Measurements from ENCODE around the gene TPSD1.
"Not testable (repeated sequence)": the region's sequence is repeated elsewhere in the genome, so short reads cannot be mapped to it uniquely, and the experiment has no call there.

The TPSD1 gene

DNA sequence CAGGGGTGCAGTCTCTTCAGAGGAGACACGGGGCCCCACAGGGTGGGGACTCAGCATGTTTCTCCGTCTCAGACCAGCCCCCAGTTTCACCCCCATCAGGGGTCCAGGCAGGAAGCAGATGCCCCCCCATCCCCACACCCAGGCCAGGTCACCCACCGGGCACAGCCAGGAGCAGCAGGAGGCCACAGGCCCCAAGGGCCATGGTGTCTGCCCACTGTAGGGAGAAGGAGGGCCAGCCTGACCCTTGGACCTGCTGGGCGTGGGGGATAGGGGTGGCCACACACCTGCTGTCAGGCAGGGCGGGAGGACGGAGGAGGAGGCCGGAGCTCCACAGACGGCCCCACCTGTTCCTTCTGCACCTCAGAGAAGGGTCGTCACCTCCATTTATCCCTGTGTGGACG is 30.8 kb upstream of the TPSD1 start, which contains the start of gene TPSG1:
TPSG1 (minus strand) TSS at position 218 of the 401 bp plus-strand sequence; CDS start at position 202, 16 bp downstream.
- Histone ChIP-seq H3K27me3 (ENCODE audit: insufficient read depth, poor library complexity, severe bottlenecking) (peaks cover 5% of the 10 kb centered on the region), H3K27ac (replicated peaks) (no peak within 1 kb of the TSS), H3K4me3 (replicated peaks; ENCODE audit: insufficient read depth, low read length) (no peak within 1 kb of the TSS)
- TF ChIP-seq POLR2AphosphoS5 (IDR thresholded peaks at IDR 0.05; ENCODE audit: low read depth) (no peak), SPI1 (IDR thresholded peaks at IDR 0.05; ENCODE audit: borderline replicate concordance, low read depth) (no peak), GABPA (IDR thresholded peaks at IDR 0.05; ENCODE audit: low read depth) (no peak)
- TF ChIP-seq, protein P1, sequence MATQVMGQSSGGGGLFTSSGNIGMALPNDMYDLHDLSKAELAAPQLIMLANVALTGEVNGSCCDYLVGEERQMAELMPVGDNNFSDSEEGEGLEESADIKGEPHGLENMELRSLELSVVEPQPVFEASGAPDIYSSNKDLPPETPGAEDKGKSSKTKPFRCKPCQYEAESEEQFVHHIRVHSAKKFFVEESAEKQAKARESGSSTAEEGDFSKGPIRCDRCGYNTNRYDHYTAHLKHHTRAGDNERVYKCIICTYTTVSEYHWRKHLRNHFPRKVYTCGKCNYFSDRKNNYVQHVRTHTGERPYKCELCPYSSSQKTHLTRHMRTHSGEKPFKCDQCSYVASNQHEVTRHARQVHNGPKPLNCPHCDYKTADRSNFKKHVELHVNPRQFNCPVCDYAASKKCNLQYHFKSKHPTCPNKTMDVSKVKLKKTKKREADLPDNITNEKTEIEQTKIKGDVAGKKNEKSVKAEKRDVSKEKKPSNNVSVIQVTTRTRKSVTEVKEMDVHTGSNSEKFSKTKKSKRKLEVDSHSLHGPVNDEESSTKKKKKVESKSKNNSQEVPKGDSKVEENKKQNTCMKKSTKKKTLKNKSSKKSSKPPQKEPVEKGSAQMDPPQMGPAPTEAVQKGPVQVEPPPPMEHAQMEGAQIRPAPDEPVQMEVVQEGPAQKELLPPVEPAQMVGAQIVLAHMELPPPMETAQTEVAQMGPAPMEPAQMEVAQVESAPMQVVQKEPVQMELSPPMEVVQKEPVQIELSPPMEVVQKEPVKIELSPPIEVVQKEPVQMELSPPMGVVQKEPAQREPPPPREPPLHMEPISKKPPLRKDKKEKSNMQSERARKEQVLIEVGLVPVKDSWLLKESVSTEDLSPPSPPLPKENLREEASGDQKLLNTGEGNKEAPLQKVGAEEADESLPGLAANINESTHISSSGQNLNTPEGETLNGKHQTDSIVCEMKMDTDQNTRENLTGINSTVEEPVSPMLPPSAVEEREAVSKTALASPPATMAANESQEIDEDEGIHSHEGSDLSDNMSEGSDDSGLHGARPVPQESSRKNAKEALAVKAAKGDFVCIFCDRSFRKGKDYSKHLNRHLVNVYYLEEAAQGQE (IDR thresholded peaks at IDR 0.05; ENCODE audit: insufficient replicate concordance, low read depth): no peak
- TF ChIP-seq, protein P2, sequence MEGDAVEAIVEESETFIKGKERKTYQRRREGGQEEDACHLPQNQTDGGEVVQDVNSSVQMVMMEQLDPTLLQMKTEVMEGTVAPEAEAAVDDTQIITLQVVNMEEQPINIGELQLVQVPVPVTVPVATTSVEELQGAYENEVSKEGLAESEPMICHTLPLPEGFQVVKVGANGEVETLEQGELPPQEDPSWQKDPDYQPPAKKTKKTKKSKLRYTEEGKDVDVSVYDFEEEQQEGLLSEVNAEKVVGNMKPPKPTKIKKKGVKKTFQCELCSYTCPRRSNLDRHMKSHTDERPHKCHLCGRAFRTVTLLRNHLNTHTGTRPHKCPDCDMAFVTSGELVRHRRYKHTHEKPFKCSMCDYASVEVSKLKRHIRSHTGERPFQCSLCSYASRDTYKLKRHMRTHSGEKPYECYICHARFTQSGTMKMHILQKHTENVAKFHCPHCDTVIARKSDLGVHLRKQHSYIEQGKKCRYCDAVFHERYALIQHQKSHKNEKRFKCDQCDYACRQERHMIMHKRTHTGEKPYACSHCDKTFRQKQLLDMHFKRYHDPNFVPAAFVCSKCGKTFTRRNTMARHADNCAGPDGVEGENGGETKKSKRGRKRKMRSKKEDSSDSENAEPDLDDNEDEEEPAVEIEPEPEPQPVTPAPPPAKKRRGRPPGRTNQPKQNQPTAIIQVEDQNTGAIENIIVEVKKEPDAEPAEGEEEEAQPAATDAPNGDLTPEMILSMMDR (IDR thresholded peaks at IDR 0.05; ENCODE audit: insufficient read depth, low read length): no peak
- no peak for DNase-seq (ENCODE audit: low read depth in 1 of 2, low spot score in 1 of 2)

DNA sequence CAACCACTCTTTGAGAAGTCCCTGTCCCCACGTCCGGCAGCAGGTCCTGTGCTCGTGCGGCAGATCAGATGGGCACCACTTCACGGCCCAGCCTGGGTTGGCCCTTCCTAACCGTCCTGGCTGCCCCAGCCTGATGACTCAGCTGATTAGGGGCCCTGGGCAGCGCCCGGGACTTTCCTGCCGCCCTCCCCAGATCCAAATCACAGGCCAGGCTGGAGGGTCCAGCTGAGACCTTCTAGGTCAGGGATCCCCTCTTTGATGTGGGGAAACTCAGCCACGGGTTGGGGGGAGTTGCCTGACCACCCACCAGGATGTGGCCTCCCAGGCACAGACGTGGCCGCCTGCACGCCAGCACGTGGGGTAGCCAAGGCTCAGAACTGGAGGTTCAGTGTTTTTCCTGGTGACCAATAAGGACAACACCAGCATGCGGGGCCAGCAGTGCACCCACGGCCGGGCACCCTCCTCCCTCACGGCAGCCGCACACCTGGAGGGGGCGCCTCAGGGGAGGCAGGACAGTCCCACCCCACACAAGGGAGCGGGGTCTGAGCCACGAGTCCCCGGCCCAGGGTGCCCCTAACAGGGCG is 30.0 kb upstream of the TPSD1 start:
- not testable (repeated sequence) for DNase-seq (ENCODE audit: low read depth in 1 of 2, low spot score in 1 of 2); H3K27me3 ChIP-seq (ENCODE audit: insufficient read depth, poor library complexity, severe bottlenecking); H3K4me3 ChIP-seq (replicated peaks; ENCODE audit: insufficient read depth, low read length); H3K27ac ChIP-seq (replicated peaks)

DNA sequence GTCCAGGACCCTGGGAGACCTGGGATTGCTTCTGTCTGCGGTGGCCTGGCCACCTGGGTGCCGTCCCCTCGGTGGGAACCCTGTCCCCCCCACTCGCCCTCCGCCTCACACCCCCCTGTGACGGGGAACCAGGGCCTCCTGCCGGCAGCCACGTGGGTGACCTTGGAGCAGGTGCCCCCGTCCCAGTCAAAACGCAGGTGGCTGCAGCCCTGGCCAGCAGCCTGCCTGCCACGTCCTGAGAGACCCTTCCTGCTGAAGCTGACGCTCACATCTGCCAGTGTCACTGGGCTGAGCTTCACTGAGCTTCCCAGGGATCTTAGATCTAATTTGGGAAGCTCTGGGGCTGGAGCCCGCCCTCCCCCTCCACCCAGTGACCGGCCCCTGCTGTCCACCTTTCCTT is 29.2 kb upstream of the TPSD1 start:
- H3K27me3 ChIP-seq (ENCODE audit: insufficient read depth, poor library complexity, severe bottlenecking); H3K4me3 ChIP-seq (replicated peaks; ENCODE audit: insufficient read depth, low read length); DNase-seq (ENCODE audit: low read depth in 1 of 2, low spot score in 1 of 2); H3K27ac ChIP-seq (replicated peaks): not testable (repeated sequence)

DNA sequence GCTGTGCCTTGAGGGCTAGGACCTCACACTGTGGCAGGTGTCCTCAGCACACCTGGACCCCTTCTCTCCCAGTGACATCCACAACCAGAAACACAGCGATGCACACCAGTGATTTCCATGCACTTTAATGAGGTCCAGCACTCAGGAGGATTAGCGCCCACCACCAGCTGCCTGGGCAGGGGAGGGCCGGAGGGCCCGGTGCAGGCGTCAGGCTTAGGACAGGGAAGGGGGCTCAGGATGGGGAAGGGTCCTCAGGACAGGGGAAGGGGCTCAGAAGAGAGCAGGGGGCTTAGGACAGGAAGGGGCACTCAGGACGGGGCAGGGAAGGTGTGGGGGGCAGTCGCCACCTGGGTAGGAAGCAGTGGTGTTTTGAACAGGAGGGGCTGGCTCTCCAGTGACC is 27.6 kb upstream of the TPSD1 start:
- not testable (repeated sequence) for H3K27me3 ChIP-seq (ENCODE audit: insufficient read depth, poor library complexity, severe bottlenecking); DNase-seq (ENCODE audit: low read depth in 1 of 2, low spot score in 1 of 2); H3K27ac ChIP-seq (replicated peaks); H3K4me3 ChIP-seq (replicated peaks; ENCODE audit: insufficient read depth, low read length)

DNA sequence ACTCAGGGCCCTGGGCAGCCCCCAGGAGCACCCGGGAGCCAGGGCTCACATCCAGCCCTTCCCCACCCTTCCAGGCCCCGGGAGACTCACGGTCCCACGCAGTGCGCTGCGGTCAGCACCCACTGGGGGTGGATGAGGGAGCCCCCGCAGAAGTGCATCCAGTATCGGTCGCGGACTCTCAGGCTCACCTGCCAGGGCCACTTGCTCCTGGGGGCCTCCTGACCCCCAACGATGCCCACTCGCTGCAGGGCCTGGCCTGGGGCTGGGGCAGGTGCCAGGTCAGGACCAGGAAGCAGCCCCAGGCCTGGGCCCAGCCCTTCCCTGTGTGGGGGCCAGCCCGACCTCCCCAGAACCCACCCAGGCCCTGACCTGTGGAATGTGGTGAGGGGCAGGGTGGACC is 26.4 kb upstream of the TPSD1 start:
- DNase-seq (ENCODE audit: low read depth in 1 of 2, low spot score in 1 of 2); H3K27me3 ChIP-seq (ENCODE audit: insufficient read depth, poor library complexity, severe bottlenecking); H3K4me3 ChIP-seq (replicated peaks; ENCODE audit: insufficient read depth, low read length); H3K27ac ChIP-seq (replicated peaks): not testable (repeated sequence)

DNA sequence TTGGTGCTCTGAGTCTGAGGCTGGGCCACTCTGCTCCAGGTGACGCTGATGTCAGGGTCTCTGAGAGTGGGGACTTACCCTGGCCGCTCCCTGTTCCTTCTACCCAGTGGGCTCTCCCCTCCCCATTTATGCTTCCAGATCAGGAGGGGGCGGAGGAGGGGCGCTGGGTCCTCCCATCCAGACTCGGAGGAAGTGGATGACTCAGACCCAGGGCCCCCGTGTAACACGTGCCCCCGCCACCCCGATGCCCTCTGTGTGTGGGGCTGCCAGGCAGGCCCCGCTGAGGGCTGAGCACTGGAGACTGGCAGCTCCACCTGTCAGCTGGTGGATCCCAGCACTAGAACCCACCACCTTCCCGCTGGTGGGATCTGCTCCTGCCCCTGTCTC is 25.8 kb upstream of the TPSD1 start, which contains the start of gene TPSB2:
TPSB2 (minus strand) TSS at position 101 of the 387 bp plus-strand sequence. CDS start 233 bp downstream, outside the sequence.
- H3K27ac ChIP-seq (replicated peaks); H3K27me3 ChIP-seq (ENCODE audit: insufficient read depth, poor library complexity, severe bottlenecking); DNase-seq (ENCODE audit: low read depth in 1 of 2, low spot score in 1 of 2); H3K4me3 ChIP-seq (replicated peaks; ENCODE audit: insufficient read depth, low read length): not testable (repeated sequence)

DNA sequence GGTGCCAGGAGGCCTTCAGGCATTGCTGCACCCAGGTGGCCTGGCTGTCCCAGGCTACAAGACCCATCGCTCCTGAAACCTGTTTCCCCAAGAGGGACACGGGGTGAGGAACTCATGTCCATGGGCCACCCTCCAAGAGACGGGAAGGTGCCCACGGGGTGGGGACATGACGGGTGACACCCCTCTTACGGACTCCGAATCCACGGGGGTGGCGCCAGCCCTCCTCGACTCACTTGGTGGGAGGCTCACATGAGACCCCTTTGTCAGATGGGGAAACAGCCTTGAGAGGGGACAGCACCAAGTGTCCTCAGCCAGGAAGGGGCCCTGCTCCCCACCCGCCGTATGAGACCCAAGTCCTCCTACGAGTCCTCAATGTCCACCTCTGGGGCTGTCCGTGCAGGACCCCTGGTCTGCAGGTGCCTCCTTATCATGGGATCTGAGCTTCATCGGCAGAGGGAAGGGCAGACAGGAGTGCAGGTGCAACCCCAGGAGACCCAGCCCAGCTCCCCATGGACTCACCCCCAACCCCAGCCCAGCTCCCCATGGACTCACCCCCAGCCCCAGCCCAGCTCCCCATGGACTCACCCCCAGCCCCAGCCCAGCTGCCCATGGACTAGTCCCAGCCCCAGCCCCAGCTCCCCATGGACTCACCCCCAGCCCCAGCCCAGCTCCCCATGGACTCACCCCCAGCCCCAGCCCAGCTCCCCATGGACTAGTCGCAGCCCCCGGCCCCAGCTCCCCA is 25.2 kb upstream of the TPSD1 start:
- not testable (repeated sequence) for H3K27me3 ChIP-seq (ENCODE audit: insufficient read depth, poor library complexity, severe bottlenecking); H3K4me3 ChIP-seq (replicated peaks; ENCODE audit: insufficient read depth, low read length); H3K27ac ChIP-seq (replicated peaks); DNase-seq (ENCODE audit: low read depth in 1 of 2, low spot score in 1 of 2)

DNA sequence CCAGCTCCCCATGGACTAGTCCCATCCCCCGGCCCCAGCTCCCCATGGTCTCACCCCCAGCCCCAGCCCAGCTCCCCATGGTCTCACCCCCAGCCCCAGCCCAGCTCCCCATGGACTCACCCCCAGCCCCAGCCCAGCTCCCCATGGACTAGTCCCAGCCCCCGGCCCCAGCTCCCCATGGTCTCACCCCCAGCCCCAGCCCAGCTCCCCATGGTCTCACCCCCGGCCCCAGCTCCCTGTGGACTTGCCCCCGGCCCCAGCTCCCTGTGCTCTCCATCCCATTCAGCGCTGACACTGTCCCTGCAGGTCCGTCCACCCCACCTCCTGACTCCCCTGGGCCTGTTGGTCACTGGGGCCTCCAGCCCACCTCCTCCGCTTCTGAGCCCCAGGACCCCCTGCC is 24.6 kb upstream of the TPSD1 start:
- DNase-seq (ENCODE audit: low read depth in 1 of 2, low spot score in 1 of 2): not testable (repeated sequence)

DNA sequence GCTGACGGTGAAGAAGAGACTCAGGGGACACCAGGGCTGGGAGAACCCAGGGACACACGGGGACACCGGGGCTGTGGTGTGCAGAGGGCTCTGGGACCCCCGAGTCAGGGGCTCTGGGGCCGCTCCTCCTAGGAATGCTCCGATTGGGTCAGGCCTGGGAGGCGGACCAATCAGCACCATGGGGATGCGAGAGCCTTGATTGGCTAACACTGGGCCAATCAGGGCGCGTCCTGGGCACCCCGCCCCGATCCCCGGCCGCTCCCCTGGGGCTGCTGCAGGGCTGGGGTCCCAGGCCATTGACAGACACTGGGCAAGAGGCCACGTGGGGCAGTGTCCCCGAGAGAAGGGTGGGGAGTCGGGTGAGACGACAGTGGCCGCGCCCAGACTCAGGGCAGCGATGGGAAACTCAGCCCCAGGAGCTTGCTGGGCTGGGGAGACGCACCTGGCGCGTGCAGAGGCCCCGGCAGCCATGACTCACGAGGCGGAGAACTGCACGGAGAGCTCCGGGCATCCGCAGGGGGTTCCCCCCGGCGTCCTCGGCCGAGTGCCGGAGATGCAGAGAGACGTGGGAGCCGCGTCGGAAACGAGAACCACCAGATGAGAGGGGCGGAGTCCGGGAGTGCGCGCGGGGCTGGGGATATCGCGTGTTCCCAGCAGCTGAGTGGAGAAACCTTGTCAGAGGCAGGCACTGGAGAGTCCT is 23.7 kb upstream of the TPSD1 start:
- not testable (repeated sequence) for H3K27ac ChIP-seq (replicated peaks); DNase-seq (ENCODE audit: low read depth in 1 of 2, low spot score in 1 of 2); H3K4me3 ChIP-seq (replicated peaks; ENCODE audit: insufficient read depth, low read length); H3K27me3 ChIP-seq (ENCODE audit: insufficient read depth, poor library complexity, severe bottlenecking)

More for the DNA sequence above, 24.6 kb upstream of the TPSD1 start:
- H3K27ac ChIP-seq (replicated peaks); H3K4me3 ChIP-seq (replicated peaks; ENCODE audit: insufficient read depth, low read length); H3K27me3 ChIP-seq (ENCODE audit: insufficient read depth, poor library complexity, severe bottlenecking): not testable (repeated sequence)

DNA sequence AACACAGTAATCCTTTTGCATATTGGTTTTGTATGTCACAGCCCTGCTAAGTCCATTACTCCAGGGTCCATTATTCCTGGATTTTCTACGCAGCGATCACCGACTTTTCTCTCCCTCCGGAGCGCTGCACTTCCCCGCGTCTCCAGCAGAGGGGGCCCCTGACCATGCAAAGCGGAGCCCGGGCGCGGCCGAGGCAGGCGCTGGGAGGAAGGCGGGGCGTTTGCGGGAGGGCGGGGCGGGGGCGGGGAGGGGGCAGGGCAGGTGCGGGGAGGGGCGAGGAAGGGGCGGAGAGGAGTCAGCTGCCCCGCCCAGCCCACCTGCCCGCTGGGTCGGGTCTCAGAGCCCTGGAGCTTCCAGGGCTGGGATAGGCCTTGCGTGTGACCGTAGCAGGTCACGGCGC is 19.2 kb upstream of the TPSD1 start:
- H3K4me3 ChIP-seq (replicated peaks; ENCODE audit: insufficient read depth, low read length); H3K27ac ChIP-seq (replicated peaks): not testable (repeated sequence)

More for the DNA sequence above, 19.2 kb upstream of the TPSD1 start:
- not testable (repeated sequence) for H3K27me3 ChIP-seq (ENCODE audit: insufficient read depth, poor library complexity, severe bottlenecking); DNase-seq (ENCODE audit: low read depth in 1 of 2, low spot score in 1 of 2)
